NCI-H2107 (cell line): ENCODE data around the gene HNRNPL.
"Not testable (repeated sequence)": the region's sequence is repeated elsewhere in the genome, so short reads cannot be mapped to it uniquely, and the experiment has no call there.

Source experiments
- DNase-seq: peaks from one replicate; lab custom pipeline; 2025; lab: John Stamatoyannopoulos, UW

The HNRNPL gene

DNA sequence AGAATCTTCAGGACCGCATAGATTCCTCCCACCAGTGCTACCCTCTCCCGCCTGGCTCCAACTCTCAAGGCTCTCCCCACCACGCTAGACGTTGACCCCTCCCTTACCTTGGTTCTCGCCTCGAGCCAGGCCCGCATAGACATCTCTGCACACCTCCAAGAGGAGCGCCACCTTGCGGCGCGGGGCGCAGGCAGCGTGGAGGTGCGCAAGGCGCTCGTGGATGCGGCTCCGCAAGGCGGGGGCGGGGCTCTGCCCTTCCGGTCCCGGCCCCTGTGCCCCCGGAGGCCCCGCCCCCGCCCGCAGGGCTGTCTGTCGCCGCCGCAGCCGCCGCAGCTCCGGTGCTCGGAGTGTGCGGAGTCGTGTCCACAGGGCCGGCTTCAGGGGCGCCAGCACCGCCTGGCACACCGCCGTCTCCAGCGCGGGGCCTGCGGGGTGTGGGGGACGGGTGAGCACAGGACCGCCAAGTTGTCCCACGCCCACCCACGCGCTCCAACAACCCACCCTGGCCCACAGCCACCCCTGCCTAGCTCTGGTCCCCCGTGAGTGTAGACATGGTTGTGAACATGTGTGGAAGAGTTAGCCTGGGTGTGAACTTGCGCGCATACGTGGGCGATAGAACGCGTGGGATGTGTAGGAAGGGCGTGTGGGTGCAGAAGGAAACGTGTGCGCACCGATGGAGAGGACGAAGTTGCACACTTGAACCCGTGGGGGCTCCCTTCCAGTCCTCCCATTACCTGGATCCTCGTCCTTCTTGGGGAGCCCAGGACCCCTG is 20.2 kb upstream of the HNRNPL start:
- no peak for DNase-seq

DNA sequence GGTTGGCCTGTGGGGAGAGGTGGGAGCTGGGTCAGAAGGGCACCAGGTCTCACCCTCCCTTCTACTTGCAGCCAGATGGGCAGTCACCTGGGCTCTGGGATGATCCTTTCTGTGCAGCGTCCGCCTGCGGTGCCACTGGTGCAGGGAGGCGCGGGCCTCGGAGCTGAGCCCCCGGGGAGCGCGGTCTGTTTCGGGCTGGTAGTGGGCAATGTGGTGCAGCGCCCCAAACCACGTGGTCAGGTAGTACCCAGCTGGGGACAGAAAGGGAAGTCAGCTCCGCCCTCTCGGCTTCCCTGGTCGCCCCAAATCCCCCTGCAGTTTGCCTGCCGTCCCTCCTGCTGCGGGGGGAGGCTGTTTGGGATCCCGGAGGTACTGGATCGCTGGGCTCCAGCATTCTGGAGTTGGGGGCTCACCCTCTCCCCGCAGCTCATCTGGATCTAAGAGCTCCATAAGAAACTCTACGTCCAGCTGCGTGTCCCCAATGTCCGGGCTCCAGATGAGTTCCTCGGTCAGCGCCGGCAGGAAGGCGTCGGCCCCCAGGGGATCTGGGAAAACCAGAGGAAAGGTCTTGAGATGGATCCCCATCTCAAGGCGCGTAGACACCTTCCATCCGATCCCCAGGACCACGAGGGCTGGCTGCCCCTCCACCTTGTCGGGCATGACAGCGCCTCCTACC is 19.5 kb upstream of the HNRNPL start:
- no peak for DNase-seq

DNA sequence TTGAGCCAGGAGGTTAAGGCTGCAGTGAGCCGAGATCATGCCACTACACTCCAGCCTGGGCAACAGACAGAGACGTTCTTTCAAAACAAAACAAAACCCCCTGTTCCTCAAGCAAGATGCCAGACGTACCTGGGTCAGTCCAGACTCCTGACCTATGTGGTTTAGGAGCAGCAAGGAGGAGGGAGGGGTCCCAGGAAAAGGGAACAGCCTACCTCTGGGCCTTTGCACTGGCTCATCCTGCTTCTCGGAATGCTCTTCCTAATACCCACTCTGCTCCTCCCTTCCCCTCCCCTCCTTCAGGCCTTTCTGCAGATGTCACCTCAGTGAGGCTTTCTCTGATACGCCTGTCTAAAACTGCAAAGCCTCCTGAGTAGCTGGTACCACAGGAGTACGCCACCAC is 18.8 kb upstream of the HNRNPL start:
- no peak for DNase-seq

DNA sequence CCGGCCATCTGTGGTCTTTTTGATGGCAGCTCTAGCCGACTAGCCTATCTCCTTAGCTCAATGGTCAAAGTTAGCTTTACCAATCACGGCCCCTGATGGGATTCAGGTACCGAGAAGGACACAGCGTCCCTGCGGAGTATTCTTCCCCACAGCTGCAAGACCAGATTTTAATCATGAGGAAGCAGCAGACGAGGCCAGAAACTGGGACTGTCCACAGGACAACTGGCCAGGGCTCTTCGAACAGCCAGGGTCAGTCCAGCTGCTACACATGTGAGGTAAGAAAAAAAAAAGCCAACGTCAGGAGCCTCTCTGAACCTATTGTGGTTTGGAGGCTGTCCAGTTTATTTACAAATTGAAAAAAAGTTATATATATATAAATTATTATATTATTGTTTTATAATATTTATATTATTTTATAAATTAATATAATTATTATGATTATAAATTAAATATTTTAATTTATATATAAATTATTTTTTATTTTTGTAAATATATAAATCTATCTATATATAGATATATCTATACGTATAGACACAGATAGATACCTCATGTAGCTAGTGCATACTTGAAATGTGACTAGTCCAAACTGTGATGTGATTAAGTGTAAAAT is 17.5 kb upstream of the HNRNPL start:
- DNase-seq, result no peak

DNA sequence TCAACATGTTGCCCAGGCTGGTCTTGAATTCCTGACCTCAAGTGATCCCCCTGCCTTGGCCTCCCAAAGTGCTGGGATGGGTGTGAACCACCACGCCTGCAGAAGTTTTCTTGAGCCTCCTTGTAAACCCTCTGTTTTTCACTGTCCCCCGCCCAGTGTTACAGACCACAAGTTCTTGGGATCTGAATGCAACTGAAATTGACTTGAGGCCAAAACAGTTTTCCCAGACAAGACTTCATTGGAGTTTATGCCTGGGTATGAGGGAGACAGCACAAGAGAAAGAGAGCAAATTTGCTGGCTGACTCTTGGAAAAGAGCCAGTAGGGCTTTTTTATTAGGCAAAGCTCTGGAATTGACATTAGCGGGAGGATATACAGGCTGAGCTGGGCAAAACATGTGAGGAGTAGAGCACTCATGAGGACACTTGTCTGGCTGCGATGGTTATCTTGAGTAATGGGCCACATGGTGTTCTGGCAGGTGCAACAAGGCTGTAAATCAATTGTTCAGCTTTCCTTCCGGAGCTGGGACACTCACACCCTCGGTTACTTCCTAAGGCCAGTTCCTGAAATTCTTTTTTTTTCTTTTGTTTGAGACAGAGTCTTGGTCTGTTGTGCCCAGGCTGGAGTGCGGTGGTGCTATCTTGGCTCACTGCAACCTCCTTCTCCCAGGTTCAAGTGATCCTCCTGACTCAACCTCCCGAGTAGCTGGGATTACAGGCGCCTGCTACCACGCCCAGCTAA is 12.7 kb upstream of the HNRNPL start:
- peak; percentile 44 for DNase-seq

DNA sequence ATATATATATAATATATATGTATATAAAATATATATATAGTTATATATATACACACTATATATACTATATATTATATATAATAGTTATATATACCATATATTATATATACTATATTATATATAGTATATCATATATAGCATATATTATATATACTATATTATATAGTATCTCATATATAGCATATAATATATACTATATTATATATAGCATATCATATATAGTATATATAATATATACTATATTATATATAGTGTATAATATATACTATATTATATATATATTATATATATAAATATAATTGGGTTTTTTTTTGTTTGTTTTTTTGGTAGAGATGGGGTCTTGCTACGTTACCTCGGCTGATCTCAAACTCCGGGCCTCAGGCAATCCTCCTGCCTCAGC is 11.6 kb upstream of the HNRNPL start:
- DNase-seq, result no peak

DNA sequence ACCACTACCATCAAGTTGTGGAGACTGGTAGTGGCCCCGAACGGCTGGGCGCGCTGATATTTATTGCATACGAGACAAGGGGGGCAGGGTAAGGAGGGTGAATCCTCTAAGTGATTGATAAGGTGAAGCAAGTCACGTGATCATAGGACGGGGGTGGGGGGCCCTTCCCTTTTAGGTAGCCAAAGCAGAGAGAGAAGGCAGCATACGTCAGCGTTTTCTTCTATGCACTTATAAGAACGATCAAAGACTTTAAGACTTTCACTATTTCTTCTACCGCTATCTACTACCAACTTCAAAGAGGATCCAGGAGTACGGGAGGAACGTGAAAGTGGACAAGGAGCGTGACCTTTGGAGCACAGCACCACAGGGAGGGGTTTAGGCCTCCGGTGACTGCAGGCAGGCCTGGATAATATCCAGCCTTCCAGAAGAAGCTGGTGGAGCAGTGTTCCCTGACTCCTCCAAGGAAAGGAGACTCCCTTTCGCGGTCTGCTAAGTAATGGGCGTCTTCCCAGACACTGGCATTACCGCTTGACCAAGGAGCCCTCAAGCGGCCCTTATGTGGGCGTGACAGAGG is 9.9 kb upstream of the HNRNPL start:
- DNase-seq, result not testable (repeated sequence)

DNA sequence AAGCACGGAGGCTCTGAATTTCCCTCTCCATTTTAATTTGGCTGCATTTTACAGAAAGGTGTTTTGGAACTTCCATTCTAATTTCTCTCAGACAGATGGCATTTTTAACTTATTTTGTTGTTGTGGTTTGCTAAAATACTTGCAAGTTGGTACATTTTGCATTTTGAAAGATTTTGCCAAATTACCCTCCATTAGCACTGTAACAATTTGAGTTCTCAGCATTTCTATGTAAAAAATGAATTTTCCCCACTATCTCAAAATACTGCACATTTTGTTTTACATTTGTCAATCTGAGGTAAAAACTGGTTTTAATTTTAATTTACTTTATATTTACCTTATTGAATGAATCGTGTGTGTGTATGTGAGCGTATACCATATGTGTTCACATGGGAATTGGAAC is 7.0 kb upstream of the HNRNPL start:
- DNase-seq, result no peak

DNA sequence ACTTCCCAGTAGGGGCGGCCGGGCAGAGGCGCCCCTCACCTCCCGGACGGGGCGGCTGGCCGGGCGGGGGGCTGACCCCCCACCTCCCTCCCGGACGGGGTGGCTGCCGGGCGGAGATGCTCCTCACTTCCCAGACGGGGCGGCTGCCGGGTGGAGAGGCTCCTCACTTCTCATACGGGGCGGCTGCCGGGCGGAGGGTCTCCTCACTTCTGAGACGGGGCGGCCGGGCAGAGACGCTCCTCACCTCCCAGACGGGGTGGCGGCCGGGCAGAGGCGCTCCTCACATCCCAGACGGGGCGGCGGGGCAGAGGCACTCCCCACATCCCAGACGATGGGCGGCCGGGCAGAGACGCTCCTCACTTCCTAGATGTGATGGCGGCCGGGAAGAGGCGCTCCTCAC is 6.0 kb upstream of the HNRNPL start:
- not testable (repeated sequence) for DNase-seq

DNA sequence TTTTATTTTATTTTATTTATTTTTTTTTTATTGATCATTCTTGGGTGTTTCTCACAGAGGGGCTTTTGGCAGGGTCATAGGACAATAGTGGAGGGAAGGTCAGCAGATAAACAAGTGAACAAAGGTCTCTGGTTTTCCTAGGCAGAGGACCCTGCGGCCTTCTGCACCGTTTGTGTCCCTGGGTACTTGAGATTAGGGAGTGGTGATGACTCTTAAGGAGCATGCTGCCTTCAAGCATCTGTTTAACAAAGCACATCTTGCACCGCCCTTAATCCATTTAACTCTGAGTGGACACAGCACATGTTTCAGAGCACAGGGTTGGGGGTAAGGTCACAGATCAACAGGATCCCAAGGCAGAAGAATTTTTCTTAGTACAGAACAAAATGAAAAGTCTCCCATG is 5.2 kb upstream of the HNRNPL start:
- DNase-seq, result not testable (repeated sequence)

DNA sequence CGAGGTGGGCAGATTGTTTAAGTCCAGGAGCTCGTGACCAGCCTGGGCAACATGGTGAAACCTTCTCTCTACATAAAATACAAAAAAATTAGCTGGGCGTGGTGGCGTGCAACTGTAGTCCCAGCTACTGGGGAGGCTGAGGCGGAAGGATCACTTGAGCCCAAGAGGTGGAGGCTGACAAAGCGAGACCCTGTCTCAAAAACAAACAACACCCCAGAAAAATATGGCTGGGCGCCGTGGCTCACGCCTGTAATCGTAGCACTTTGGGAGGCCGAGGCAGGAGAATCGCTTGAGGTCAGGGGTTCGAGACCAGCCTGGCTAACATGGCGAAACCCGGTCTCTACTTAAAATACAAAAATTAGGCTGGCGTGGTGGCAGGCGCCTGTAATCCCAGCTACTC is 3.4 kb upstream of the HNRNPL start:
- DNase-seq, result no peak

DNA sequence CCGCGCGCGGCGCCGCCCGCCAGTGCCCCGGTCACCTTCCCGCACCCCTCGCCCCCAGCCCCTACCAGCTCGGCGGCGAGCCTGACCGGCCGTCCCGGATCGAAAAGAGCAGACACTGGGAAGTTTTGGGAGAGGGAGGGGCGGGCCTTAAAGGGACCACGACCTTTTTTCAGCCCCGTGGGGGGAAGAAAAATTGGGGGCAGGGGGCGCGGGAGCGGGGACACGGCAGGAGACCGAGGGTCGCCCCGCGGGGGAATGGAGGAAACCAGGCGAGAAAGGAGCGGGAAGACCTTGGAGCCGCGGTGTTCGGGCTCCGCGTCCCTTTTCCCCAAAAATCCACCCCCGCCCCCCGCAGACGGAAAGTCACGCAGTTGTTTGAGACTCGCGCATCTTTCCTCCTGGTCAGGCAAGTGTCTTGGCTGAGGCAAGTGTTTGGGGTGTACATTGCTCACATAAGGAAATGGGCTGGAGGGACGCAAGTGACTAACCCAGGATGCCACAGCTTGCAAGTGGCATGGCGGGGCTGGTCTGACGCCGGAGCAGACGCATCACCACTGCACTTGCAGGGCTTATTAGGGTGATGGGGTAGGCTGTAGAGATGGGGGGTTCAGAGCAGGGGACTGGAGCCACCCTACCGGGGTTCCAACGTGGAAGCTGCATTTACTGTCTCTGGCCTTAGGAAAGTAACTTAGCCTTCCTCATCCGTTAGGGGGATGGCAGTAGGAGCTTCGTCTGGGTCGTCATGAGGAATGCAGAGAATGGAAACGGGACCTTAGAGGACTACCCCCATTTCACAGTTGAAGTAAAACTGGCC is 2.7 kb upstream of the HNRNPL start:
- DNase-seq, result no peak

DNA sequence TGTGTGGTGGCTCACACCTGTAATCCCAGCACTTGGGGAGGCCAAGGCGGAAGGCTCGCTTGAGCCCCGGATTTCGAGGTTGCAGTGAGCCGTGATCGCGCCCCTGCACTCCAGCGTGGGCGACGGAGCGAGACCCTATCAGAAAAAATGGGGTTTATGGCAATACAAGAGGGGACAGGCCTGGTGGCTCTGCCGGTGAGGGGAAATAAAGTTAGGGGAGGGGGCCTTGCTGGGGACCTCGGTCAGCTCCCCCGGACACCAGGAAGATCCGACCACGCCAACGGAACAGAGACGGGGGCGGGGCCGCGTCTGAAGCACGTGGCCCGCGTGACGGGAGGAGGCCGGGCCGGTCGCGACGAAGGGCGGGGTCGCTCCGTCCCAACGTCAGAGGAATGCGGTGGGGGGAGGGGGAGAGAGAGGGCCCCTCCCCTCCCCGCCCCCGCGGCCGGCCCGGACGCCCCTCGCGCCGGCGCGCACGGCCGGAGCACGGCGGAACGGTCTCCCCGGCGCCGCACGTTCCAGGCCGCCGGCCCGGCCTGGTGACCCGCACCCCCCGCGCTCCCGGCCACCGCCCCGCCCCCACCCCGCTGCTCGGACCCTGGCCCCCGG is 1.9 kb upstream of the HNRNPL start:
- DNase-seq, result peak; percentile 56

DNA sequence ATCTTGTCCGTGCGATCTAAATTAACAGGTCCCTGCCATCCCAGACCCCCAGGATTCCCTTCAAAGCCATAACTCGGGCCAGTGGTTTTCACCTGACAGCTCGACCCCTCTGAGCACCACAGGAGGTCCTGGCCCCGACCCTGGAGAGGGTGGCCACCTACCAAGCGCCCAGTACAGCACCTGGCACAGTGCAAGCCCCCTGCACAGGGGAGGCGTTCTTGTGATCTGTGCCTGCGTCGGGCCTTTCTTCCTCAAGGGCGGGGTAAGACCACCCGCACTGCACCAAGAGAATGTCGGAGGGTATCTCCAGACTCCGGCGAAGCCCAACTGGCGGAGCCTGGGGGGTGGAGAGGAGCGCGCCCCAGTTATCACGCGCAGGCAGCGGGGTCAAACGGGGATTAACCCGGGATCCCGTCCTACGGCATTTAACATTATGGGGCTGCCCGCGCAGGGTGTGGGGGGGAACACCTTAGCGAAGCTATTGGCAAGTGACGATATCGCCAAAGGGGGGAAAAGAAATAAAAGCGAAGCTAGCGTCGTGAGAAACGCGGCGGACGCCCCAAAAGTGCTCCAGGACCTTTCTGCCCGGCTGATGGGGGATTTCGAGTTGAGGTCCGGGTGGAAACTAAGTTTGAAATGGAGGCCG is 1.3 kb upstream of the HNRNPL start:
- no peak for DNase-seq

DNA sequence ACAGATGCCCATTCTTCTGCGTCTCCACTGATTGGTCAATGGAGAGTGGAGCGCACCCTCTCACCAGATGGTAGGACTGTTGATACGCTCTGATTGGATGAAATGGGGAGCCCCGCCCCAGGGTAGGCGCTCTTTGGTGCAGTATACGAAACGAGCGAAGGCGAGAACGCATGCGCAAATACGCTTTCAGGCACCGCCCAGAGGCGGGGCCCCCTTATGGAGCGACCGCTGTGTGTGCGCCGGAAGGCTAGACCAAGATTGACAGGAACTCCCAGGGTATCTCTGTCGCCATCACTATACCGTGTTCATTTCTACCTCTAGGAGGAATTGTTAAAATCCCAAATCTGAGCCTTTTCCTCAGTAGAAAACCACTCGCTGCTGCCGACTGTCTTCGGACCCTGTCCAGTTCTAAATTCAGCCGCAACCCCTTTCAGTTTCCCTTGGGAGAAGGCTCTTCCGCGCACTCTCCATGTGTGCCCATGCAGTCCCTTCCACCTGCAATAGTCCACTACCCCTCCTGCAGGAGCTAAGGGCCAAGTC is 720 bp upstream of the HNRNPL start:
- no peak for DNase-seq

DNA sequence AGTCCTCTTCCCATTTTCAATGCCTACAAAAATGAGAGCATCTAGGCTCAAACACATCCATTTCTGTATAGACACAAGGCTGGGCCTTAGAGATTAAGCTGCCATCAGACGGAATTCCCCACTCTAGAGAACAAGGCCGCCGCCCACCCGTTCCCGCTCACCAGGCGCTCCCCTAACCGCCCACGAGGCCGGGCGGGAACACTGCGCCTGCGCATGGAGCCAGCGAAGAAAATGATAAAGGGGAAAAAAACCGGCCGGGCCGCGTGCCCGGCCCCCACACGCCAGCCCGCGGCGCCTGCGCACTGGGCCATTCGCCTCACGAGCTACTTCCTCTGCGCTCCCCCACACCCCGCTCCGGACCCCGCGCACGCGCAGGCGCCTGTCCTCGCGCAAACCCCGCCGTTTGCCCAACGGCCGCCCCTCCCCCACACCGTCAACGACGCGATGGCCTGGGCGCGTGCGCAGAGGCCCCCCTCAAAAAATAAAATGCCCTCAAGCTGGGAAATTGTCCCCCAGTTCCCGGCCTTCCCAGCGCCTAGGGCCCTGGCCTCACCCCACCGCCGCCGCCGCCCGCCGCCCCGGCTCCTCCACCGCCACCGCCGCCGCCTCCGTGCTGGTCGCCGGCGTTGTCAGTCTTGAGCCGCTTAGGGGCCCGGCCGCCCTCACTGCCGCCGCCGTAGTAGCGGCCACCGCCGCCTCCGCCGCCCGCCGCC is 483 bp downstream of the HNRNPL start:
- DNase-seq, result peak; percentile 86

DNA sequence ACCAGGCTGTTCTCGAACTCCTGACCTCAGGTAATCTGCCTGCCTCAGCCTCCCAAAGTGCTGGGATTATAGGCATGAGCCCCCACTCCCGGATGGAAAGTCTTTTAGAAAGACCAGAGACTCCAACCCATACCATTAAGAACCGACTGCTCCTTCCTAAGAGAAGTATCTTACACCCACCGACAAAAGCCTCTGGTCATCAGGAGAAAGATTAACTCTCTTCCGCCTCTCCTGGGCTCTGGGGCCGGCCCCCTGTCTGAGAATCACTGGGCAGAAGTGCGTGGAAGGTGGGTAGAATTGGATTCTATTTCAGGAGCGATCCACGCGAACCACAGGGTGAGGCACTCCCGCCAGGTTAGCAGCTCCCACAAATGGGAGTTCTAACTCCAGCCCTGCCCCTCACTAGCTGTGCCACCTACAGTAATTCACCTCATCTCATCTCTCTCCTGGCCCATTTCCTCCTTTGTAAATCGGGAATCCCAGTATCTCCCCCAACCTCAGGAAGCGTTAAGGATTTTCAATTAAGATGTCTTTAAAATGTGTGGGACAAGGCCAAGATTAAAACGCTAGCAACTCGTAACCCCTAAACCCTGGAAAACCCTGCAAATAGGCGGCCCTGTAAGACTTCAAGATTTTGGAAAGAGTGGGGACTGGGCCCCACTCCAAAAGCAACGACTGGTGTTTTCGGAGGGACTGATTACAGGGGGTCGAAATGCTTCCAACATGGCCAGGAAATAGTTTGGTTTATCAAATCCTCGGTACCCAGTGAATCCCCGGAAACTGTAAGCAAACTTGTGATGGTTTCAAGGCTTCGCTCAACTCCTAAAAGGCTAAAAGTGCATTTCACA is 1.3 kb downstream of the HNRNPL start:
- no peak for DNase-seq

DNA sequence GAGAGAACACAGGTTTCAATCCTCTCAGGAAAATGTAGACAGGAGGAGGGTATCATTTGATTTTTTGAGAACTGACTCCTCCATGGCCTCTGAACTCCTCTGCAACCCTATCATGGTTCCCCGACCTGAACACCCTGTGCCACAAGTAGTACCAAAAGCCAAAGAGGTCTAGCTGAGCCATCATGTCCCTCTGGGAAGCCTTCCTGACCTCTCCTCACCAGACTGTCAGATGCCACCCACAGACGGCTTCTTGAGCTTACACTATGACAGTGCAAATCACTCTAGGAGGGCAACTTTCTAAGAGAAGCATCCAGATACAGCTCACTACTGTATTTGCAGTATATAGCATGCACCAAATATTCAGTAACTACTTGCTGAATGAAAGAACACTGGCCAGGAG is 3.7 kb downstream of the HNRNPL start:
- DNase-seq, result no peak
